ENCODE data around the gene B9D1. TPM values are rescaled to one million over a fixed set of nuclear protein-coding genes. Genes with fewer than 3 reads are reported as not detected.
A peak's percentile ranks its signal among the peaks of the same experiment; 100 is the strongest.

Gene B9D1
- total and polyA plus RNA-seq, 2 experiments from 2014 or later = 35.2 to 63.5 TPM

DNA sequence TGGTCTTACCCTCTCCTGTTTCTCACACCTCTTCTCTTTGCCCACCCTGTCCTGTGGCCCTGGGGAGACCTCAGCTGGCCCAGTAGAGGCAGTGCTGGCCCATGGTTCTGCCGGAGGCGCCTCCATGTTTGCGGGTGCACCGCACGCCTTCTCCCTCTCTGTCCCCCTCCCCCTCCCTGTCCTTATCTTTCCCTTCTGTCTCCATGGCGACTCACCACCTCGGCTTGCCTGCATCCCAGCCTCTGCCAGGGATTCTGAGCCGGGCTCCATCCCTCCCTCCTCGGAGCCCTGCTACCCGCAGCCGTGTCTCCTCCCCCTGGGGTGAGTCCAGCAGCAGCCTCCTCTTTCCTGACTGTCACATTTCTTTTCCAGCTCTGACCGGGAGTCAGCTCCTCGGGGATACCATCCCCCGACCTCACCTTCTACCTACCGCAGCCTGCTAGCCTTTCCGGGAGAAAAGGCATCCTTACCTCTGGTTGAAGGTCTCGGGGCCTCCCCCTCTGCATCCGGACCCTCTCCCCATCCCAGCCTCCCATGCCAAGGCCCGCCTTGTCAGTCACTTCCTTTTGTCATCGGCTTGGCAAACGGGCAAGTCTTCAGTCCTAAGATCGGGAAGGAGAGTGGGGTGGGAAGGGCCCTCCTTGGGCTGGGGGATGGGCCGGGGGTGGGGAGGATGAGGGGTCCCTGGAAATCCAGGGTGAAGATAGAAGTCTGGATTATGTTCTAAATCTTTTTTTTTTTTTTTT lies 48.5 kb upstream of the B9D1 start, which contains the start of gene RNF112:
Gene RNF112, plus strand, starts transcription at position 358 of the 746 bp plus-strand sequence. Its CDS starts 177 bp downstream, at position 535.
- Mint-ChIP-seq H3K27me3 (ENCODE audit: insufficient read depth, low read depth, poor library complexity) (peaks cover 16% of the 10 kb centered on the region), H3K9me3 (no peaks in the 10 kb centered on the region), H3K27ac (no peak within 1 kb of the TSS), H3K4me3 (peak within 1 kb of the TSS; percentile 43), H3K36me3 (ENCODE audit: low read depth) (no peaks in the 10 kb centered on the region), H3K4me1 (peaks cover 17% of the 10 kb centered on the region)
- no peaks in the 10 kb centered on the region for H3K9me2 ChIP-seq (ENCODE audit: insufficient read depth)
- peaks cover 15% of the 10 kb centered on the region for H3K4me1 ChIP-seq (ENCODE audit: insufficient read depth)
- peak within 1 kb of the TSS; percentile 73 for H3K4me2 ChIP-seq
- no peaks in the 10 kb centered on the region for H3K79me2 ChIP-seq (replicated peaks; ENCODE audit: insufficient read depth)
- H4K20me1 ChIP-seq (replicated peaks; ENCODE audit: insufficient read depth) = no peaks in the 10 kb centered on the region
- no peaks in the 10 kb centered on the region for H3K27me3 ChIP-seq (ENCODE audit: insufficient read depth)
- H3K36me3 ChIP-seq (ENCODE audit: insufficient read depth) = no peaks in the 10 kb centered on the region
- H3F3A ChIP-seq (replicated peaks; ENCODE audit: low read depth) = no peaks in the 10 kb centered on the region
- H3K4me3 ChIP-seq = peak within 1 kb of the TSS; percentile 43
- H2AFZ ChIP-seq = peak within 1 kb of the TSS; percentile 90; the same call in 1 of the 2 replicates
- ATAC-seq (peak; percentile 68), DNase-seq (ENCODE audit: low spot score) (peak; percentile 74)
- H3K27ac ChIP-seq (ENCODE audit: low read depth) = no peak within 1 kb of the TSS
- TF ChIP-seq, protein P1, sequence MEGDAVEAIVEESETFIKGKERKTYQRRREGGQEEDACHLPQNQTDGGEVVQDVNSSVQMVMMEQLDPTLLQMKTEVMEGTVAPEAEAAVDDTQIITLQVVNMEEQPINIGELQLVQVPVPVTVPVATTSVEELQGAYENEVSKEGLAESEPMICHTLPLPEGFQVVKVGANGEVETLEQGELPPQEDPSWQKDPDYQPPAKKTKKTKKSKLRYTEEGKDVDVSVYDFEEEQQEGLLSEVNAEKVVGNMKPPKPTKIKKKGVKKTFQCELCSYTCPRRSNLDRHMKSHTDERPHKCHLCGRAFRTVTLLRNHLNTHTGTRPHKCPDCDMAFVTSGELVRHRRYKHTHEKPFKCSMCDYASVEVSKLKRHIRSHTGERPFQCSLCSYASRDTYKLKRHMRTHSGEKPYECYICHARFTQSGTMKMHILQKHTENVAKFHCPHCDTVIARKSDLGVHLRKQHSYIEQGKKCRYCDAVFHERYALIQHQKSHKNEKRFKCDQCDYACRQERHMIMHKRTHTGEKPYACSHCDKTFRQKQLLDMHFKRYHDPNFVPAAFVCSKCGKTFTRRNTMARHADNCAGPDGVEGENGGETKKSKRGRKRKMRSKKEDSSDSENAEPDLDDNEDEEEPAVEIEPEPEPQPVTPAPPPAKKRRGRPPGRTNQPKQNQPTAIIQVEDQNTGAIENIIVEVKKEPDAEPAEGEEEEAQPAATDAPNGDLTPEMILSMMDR (conservative IDR thresholded peaks at IDR 0.05; ENCODE audit: low read depth in 2 of 2) = peak; percentile 10 to 49; a peak in 2 of 4 replicates
- no peak for TF ChIP-seq STAT1 (IDR thresholded peaks at IDR 0.05; ENCODE audit: unreplicated experiment)

DNA sequence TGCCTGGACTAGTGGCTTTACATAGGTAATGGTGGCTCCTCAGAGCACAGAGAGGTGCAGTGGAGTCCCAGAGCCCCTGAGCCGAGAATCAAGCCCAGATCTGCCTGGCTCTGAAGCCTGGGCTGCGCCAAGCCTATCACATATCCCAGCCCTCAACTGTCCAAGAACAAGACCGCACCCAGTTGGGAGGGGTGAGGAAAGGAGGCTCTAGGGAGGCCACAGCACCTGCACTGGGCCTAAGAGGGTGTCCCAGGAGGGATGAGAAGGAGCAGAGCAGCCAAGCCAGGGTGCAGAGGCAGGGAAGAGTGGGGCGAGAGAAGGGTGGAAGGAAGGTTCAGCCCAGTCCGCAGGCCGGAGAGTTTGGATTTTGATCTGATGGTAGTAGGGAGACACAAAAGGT lies 47.6 kb upstream of the B9D1 start:
- Histone ChIP-seq H3K4me1 (ENCODE audit: insufficient read depth) (peaks cover 15% of the 10 kb centered on the region), H4K20me1 (replicated peaks; ENCODE audit: insufficient read depth) (no peaks in the 10 kb centered on the region), H3K79me2 (replicated peaks; ENCODE audit: insufficient read depth) (no peaks in the 10 kb centered on the region), H3K4me3 (no peak overlapping the region), H3K27ac (ENCODE audit: low read depth) (no peak overlapping the region), H3K4me2 (no peak overlapping the region), H3K9me2 (ENCODE audit: insufficient read depth) (no peaks in the 10 kb centered on the region), H2AFZ (peak overlapping the region; percentile 90; the same call in 1 of the 2 replicates), H3K36me3 (ENCODE audit: insufficient read depth) (no peaks in the 10 kb centered on the region), H3K27me3 (ENCODE audit: insufficient read depth) (no peaks in the 10 kb centered on the region), H3F3A (replicated peaks; ENCODE audit: low read depth) (no peaks in the 10 kb centered on the region)
- Mint-ChIP-seq H3K4me1 (peaks cover 17% of the 10 kb centered on the region), H3K4me3 (no peak overlapping the region), H3K36me3 (ENCODE audit: low read depth) (no peaks in the 10 kb centered on the region), H3K9me3 (no peaks in the 10 kb centered on the region), H3K27me3 (ENCODE audit: insufficient read depth, low read depth, poor library complexity) (peaks cover 16% of the 10 kb centered on the region), H3K27ac (no peak overlapping the region)
- DNase-seq (ENCODE audit: low spot score) (no peak), ATAC-seq (no peak)
- TF ChIP-seq JUNB (IDR thresholded peaks at IDR 0.05; ENCODE audit: unreplicated experiment) (no peak), EZH2 (IDR thresholded peaks at IDR 0.05; ENCODE audit: low read depth, unreplicated experiment) (no peak), POLR2AphosphoS5 (IDR thresholded peaks at IDR 0.05; ENCODE audit: low read depth) (no peak), ZNF114 (CRISPR knock-in tag; IDR thresholded peaks at IDR 0.05) (no peak), EZH2phosphoT487 (IDR thresholded peaks at IDR 0.05; ENCODE audit: unreplicated experiment) (no peak), STAT1 (IDR thresholded peaks at IDR 0.05; ENCODE audit: unreplicated experiment) (no peak), NANOG (IDR thresholded peaks at IDR 0.05; ENCODE audit: borderline replicate concordance) (no peak), ZNF331 (CRISPR knock-in tag; IDR thresholded peaks at IDR 0.05; ENCODE audit: low read depth) (no peak), CREB1 (CRISPR knock-in tag; IDR thresholded peaks at IDR 0.05; ENCODE audit: low read depth) (no peak)
- TF ChIP-seq, protein P2, sequence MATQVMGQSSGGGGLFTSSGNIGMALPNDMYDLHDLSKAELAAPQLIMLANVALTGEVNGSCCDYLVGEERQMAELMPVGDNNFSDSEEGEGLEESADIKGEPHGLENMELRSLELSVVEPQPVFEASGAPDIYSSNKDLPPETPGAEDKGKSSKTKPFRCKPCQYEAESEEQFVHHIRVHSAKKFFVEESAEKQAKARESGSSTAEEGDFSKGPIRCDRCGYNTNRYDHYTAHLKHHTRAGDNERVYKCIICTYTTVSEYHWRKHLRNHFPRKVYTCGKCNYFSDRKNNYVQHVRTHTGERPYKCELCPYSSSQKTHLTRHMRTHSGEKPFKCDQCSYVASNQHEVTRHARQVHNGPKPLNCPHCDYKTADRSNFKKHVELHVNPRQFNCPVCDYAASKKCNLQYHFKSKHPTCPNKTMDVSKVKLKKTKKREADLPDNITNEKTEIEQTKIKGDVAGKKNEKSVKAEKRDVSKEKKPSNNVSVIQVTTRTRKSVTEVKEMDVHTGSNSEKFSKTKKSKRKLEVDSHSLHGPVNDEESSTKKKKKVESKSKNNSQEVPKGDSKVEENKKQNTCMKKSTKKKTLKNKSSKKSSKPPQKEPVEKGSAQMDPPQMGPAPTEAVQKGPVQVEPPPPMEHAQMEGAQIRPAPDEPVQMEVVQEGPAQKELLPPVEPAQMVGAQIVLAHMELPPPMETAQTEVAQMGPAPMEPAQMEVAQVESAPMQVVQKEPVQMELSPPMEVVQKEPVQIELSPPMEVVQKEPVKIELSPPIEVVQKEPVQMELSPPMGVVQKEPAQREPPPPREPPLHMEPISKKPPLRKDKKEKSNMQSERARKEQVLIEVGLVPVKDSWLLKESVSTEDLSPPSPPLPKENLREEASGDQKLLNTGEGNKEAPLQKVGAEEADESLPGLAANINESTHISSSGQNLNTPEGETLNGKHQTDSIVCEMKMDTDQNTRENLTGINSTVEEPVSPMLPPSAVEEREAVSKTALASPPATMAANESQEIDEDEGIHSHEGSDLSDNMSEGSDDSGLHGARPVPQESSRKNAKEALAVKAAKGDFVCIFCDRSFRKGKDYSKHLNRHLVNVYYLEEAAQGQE (IDR thresholded peaks at IDR 0.05; ENCODE audit: unreplicated experiment) = no peak
- TF ChIP-seq, protein P3, sequence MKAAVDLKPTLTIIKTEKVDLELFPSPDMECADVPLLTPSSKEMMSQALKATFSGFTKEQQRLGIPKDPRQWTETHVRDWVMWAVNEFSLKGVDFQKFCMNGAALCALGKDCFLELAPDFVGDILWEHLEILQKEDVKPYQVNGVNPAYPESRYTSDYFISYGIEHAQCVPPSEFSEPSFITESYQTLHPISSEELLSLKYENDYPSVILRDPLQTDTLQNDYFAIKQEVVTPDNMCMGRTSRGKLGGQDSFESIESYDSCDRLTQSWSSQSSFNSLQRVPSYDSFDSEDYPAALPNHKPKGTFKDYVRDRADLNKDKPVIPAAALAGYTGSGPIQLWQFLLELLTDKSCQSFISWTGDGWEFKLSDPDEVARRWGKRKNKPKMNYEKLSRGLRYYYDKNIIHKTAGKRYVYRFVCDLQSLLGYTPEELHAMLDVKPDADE (IDR thresholded peaks at IDR 0.05) = no peak
- TF ChIP-seq, protein P1 (conservative IDR thresholded peaks at IDR 0.05; ENCODE audit: low read depth in 2 of 2) = no peak
